GM21423 (cell line): ENCODE results near the gene IL1RAP.
"Not testable (repeated sequence)": the region's sequence is repeated elsewhere in the genome, so short reads cannot be mapped to it uniquely, and the experiment has no call there.

Source experiments
- ATAC-seq: cut with Tn5 transposase; IDR thresholded peaks from one replicate; pipeline ENCODE4 v1.9.1; 2021; ENCODE audit warnings: mild to moderate bottlenecking, moderate library complexity; ENCODE audit not compliant: unreplicated experiment

Gene IL1RAP

DNA sequence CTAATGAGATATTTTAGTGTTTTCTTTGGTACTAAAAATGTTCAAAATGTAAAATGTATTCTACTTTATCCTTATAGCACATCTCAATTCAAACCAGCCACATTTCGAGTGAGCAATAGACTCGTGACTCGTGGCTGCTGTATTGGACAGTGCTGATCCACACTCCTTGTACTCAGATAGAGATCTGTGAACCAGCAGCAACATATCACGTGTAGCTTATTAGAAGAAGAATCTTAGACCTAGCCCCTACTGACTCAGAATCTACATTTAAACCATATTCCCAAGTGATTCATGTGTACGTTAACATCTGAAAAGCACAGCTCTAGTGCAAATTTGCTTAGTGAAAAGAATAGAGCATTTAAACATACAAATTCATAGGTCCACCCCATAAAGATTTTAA is 130.9 kb downstream of the IL1RAP start:
- no peak for ATAC-seq

DNA sequence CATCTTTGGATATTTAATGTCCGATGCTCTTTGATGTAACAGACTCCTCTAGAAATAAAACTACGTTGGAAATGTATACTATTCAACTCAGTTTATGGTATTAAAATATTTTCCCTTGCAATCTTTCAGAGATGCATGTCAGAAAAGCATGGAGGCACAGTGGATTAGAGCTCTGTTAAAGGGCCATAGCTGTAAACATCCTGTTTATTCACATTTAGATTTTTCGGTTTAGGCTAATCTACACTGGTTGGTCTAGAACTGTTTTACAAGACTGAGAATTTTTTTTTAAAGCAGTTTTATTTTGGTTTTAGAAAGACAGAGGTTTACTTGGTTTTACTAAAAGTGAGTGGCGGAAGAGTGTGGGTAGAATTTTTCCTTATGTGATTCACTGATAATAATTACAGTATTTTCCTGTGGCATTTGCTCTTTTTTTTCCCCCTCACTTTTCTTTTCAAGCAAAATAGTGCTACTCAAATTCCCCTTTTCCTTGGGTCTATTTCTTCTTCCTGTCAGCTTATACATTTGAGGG is 132.1 kb downstream of the IL1RAP start:
- ATAC-seq, result no peak

DNA sequence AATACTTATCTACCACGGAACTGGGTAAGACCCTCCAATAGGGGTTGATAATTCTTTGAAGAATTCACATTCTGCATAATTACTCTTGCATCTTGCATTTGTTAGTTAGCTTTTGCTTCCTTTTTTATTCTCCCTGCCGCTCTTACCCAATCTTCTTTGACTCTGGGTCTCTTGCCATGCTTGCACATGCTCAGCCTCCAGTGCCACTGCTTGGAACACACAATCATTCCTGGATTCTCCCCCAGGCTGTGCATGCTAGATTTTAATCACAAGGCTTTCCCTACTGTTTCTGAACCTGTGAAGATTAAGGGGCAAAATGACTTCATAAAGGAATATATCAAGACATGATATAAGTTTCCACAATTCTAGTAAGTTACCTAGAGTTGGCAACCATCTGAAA is 133.1 kb downstream of the IL1RAP start:
- ATAC-seq, result no peak

DNA sequence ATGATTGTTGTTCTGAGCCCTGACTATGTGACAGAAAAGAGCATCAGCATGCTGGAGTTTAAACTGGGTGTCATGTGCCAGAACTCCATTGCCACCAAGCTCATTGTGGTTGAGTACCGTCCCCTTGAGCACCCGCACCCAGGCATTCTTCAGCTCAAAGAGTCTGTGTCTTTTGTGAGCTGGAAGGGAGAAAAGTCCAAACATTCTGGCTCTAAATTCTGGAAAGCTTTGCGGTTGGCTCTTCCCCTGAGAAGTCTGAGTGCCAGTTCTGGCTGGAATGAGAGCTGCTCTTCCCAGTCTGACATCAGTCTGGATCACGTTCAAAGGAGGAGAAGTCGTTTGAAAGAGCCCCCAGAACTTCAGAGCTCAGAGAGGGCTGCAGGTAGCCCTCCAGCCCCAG is 142.0 kb downstream of the IL1RAP start:
- no peak for ATAC-seq

DNA sequence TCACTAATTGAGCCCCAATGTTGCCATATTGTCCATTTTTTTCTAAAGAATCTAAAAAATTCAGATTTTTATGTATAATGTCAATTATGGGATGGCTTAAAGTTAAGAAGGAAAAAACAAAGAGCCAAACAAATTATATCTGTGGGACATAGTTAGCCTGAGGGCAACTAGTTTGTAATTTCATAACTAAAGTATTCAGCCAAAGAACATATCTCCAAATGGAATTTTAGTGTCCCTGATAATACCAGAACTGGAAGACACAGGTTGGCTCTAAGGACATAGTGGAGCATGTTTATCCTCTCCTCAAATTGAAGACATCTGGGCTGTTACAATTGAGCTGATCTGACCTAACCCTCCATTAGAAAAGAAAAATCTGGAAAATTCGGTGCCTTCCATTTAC is 144.2 kb downstream of the IL1RAP start:
- no peak for ATAC-seq

- ATAC-seq, result no peak
Measured at GRCh38 chr3:190666821-190667220, 152.9 kb downstream of the IL1RAP start.

- no peak for ATAC-seq
Measured at GRCh38 chr3:190671658-190672057, 157.8 kb downstream of the IL1RAP start.

GRCh38 chr3:190673148-190673547 is 159.3 kb downstream of the IL1RAP start:
- ATAC-seq, result no peak

GRCh38 chr3:190676481-190676880 is 162.6 kb downstream of the IL1RAP start:
- ATAC-seq, result no peak

- no peak for ATAC-seq
Measured at GRCh38 chr3:190677001-190677400, 163.1 kb downstream of the IL1RAP start.

- ATAC-seq, result not testable (repeated sequence)
Measured at GRCh38 chr3:190677868-190678267, 164.0 kb downstream of the IL1RAP start.

DNA sequence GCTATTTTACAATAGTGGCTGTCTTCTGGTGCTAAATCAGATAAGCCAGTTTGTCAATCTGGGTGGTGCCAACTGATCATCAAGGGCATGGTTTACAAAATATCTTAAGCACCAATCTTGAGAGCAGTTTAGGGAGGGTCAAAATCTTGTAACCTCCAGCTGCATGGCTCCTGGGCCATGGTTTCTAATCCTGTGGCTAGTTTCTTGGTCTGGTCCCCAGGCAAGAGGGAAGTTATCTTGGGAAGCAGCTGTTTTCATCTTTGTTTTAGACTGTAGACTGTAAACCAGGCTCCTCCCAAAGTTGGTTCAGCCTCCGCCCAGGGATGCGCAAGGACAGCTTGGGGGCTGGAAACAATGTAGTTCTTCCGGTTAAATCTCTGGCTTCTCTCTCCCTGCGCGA is 166.8 kb downstream of the IL1RAP start:
- ATAC-seq, result no peak

DNA sequence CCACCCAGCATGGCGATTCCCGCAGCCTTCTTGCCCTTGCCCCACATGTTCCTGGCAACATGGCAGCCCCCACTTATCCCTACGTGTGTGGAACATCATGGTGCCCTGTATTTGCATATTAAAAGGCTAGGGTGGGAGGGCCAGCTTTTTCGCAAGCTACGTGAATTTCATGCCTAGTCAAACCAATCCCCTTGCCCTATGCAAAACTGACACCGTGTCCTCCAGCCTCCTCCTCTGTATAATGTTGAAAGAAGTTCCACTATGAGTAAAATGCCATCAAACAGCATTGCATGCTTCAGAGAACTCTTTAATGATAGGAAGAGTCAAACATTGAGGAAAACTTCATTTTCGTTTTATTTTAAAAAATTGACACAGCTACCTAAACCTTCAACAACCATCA is 170.9 kb downstream of the IL1RAP start:
- no peak for ATAC-seq

DNA sequence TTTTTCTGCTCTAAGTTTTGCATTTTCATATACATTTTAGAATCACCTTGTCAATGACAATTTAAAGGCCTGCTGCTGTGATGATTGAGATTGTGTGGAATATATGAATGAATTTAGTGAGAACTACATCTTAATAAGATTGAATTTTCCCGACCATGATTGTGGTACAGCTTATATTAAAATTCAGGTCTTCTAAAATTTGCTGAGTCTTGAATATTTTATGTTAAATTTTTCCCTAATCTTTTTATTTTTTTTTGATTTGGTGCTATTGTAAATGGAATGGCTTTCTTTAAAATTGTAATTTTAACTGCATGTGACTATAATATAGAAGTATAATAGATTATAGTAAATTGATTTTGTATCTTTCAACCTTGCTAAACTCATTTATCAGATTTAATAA is 172.1 kb downstream of the IL1RAP start:
- no peak for ATAC-seq

GRCh38 chr3:190690246-190690645 is 176.4 kb downstream of the IL1RAP start:
- no peak for ATAC-seq

DNA sequence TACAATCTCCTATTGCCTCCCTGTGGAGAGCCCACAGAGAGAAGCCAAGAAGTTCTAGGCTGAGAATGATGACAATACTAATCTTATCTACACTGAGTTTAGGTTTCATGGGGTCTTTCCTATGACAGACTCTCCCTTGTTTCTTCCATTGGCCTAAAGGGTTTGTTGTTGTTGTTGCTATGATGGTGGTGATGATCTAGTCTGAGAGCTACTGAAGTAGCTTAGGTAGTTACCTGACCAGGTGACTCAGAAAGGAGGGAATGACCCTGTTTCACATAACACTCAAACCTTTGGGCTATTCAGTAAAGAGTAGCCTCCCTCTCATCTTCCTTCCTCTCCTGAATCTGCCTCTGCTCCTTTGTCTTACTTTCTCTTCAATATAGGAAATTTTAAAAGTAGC is 178.4 kb downstream of the IL1RAP start:
- ATAC-seq, result no peak

- ATAC-seq, result no peak
Measured at GRCh38 chr3:190694335-190695001, 180.6 kb downstream of the IL1RAP start.

- no peak for ATAC-seq
Measured at GRCh38 chr3:190695225-190695624, 181.3 kb downstream of the IL1RAP start.

- no peak for ATAC-seq
Measured at GRCh38 chr3:190695994-190696393, 182.1 kb downstream of the IL1RAP start.

DNA sequence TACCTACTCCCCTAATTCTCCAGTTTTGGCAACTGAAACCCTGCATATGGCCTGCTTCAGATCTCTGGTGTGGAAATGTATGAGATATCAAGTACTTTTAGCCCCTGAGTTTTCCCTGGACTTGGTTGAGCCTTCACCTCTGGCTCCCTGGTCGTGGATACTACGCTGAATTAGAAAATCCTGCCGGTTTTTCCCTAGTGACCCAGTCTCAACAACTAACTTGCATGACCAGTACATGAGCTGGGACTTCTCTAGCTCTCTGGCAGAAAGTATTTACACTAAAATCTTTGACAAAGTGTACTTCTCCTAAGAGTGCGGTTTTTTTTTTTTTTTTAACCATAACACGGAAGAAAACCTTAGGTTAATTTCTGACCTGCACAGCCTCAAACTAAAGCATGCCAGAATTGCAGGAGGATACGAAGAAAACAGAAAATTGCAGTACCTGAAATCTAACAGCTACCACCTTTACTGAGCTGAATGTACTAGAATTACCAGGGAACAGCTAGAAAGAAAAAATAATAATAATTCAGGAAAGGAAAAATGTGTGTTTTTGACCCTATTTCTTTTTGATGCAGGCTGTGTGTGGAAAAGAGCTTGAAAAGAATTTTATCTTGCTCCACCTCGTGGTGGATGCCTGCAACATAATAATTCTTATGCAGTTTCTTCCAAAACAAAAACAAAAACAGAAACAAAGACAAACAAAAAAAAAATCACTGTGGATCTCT is 183.1 kb downstream of the IL1RAP start:
- ATAC-seq, result no peak

DNA sequence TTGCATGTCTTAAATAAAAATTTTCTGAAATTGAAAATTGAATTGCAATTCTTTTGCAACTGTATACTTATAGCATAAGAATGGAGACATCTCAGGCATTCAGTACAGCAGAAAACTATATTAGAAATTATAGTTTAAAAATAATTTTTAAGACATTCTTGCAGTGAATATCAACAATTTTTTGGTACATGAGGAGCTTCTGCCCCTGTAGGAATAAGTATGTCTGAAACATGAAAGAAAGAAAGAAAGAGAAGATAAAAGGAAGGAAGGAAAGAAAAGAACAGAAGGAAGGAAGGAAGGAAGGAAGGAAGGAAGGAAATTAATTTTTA is 183.6 kb downstream of the IL1RAP start:
- ATAC-seq, result no peak

- no peak for ATAC-seq
Measured at GRCh38 chr3:190697901-190698300, 184.0 kb downstream of the IL1RAP start.

- no peak for ATAC-seq
Measured at GRCh38 chr3:190699776-190700175, 185.9 kb downstream of the IL1RAP start.
